ENCODE measurements around the gene PLXNA4.

- TF ChIP-seq, protein P1, sequence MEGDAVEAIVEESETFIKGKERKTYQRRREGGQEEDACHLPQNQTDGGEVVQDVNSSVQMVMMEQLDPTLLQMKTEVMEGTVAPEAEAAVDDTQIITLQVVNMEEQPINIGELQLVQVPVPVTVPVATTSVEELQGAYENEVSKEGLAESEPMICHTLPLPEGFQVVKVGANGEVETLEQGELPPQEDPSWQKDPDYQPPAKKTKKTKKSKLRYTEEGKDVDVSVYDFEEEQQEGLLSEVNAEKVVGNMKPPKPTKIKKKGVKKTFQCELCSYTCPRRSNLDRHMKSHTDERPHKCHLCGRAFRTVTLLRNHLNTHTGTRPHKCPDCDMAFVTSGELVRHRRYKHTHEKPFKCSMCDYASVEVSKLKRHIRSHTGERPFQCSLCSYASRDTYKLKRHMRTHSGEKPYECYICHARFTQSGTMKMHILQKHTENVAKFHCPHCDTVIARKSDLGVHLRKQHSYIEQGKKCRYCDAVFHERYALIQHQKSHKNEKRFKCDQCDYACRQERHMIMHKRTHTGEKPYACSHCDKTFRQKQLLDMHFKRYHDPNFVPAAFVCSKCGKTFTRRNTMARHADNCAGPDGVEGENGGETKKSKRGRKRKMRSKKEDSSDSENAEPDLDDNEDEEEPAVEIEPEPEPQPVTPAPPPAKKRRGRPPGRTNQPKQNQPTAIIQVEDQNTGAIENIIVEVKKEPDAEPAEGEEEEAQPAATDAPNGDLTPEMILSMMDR (IDR thresholded peaks at IDR 0.05) = no peak
- TF ChIP-seq POLR2A (IDR thresholded peaks at IDR 0.05) = no peak
Measured at GRCh38 chr7:132239422-132239994, 336.8 kb downstream of the PLXNA4 start.

Measured in body of pancreas (tissue), 4 donors.